ENCODE measurements around the gene CCDC33.

The CCDC33 gene

DNA sequence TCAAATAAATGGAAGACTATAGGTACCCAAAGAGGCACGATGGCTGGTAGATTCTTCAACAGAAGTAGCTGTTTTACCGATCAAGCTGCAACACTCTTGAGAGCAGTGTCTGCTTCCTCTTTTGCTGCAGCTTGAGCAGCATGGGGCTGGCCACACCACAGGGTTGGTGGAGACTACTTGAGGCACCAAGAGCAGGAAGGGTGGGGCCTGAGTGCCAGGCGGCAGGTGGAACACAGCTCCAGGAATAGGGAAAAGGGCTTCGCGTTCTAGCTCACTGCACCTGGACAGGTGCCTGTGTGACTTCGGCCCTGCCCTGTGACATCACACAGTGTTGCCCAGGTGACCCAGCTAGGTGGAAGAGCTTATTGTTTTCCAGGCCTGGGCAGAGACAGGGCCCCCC is at the start of gene CCDC33:
Gene CCDC33 (plus strand): TSS at position 365 of the 400 bp plus-strand sequence. CDS start 394 bp downstream, outside the sequence.
- no peak for DNase-seq

DNA sequence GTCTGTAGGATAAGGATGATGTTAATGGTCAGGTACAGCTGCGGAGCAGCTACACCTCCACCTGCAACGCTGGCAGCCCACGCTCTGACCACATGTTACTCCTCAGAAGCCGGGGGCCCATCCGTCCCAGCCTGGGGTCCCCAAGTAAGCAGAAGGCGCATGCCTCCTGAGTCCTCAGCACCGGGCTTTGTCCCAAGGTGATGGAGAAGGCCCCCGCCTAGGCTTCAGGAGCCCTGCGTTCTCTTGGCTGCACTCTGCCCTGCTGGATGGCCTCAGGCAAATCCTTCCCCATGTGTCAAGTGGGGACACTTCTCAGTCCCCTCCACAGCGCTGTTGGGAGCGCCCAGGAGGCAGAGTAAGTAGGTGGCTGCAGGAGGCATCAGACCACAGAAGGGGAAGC is 47.9 kb upstream of the CCDC33 start:
- no peak for DNase-seq

DNA sequence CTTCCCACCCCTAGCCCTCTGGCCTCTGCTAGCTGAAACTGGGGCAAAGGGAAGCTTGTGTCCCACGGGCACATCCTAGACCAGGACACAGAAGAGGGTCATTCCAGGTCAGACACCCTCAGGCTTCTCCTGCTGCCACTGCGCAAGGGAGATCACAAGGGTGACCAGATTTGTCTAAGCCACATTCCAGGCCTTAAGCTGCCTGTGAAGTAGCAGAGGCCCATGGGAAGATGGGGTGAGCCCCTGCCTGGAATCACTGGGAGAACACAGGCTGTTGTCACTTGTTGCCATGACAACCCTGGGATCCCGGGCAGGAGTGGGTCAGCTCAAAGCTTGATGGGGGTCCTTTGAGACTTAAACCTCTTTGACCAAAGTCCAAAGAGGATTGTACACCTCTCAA is 44.3 kb upstream of the CCDC33 start:
- DNase-seq = no peak

DNA sequence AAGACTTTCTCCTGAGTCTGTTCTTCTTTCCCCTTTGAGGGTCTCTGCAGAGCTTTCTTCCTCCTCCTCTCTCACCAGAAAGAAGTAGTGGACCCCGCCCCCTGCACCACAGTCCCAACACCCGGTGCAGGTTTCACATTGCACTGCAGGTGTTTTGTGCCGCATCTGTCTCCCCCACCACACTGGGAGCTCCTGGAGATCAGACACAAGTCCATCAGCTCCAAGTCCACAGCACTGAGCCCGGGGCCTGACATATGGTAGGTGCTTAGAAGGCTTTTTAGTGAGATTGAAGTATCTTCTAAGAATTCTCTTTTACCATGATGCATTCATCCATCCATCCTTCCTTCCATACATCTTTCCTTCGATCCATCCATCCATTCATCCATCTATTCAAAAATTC is 43.4 kb upstream of the CCDC33 start:
- DNase-seq = no peak

DNA sequence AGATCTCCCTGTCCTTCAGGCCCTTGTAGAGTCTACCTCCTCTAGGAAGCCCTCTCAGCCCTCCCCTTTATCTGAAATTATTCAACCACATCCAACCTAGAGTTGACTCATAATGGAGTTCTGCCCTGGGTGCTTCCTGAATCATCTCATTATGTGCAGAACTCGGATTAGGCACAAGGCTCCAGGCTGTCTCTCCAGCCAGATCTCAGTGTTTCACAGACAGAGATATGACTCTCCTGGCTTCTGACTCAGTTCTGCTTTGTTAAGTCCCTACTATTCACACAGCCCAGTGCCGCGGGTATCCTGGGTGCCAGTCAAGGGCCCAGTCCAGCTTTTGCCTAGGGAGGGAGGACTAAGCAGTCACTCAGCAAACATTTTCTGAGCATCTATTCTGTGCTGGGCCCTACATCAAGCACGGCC is 42.8 kb upstream of the CCDC33 start:
- no peak for DNase-seq

DNA sequence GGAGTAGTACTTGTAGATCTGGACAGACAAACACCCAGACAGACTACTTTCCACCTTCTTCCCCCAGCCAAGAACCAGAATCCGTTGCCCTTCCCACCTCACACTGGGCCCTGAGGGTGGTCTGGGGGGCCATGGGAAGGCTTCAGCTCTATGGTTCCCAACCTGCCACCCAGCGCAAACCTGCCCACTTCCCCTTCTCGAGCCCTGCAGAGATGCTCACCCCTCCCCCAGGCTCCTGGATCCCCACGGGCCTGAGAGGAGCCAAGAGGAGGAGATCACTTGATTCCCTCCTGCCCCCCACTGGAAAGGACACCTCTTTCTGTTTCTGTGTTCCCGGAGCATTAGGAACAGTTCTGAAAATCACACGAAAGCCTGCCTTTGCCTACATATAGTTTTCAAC is 42.2 kb upstream of the CCDC33 start:
- DNase-seq = no peak

DNA sequence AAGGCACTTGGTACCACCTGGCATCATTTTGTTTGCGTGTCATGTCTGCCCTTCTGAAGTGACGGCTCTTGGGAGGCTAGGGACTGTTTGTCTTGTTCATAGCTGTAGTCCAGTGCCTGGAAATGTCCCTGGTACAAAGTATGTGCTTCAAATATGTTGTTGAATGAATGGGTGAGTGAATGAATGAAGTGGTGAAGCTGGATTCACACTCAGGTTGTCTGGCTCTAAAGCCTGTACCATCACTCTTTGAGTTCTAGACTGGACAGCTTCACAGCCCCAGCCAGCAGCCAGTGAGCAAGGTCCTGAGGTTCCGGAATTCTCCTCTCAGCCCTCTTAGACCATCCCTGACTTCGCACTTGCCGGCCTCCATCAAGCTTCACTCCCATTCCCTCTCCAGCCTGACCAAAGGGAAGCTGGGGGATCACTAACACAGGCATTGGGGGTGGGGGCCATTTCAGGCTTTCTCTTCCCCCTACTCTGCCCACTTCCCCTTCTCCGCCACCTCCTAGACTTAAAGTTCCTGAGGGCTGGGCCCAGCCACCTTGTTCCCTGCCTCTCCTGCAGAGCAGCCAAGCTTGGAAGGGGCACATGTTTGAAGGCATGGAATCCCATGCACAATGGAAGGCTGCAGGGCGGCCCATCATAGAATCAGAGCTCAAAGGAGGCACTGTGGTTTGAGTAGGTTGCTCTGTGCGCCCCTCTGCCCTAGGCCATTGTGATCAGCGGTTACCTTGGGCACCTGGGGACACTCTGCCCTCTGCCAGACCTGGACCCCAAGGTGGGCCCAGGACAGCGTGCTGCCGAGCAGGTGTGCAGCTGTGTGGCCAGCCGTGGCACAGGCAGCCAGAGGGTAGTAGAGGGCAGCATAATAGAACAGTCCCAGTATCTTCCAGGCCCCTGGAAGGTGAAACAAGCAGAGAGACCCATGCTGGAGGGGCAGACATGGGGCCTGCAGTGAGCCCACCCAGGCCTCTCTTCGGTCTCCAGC is 41.3 kb upstream of the CCDC33 start:
- no peak for DNase-seq

DNA sequence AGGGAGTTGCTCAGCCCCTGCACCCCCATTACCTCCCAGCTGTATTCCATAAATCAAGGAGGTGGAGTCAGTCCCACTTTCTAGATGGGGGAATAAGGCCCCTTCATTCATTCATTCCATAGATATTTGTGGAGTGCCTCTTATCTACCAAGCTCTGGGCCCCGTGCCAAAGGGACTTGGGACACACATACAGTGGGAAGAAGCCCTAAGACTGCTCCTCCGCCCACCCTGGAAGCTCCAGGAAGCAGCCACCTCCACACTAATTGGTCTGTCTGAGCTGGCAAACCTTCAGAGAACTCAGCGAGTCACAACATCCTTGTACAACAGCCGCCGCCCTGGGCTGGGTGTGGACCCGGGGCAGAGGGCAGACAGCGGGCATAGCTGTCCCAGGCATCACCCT is 40.0 kb upstream of the CCDC33 start:
- DNase-seq = no peak

DNA sequence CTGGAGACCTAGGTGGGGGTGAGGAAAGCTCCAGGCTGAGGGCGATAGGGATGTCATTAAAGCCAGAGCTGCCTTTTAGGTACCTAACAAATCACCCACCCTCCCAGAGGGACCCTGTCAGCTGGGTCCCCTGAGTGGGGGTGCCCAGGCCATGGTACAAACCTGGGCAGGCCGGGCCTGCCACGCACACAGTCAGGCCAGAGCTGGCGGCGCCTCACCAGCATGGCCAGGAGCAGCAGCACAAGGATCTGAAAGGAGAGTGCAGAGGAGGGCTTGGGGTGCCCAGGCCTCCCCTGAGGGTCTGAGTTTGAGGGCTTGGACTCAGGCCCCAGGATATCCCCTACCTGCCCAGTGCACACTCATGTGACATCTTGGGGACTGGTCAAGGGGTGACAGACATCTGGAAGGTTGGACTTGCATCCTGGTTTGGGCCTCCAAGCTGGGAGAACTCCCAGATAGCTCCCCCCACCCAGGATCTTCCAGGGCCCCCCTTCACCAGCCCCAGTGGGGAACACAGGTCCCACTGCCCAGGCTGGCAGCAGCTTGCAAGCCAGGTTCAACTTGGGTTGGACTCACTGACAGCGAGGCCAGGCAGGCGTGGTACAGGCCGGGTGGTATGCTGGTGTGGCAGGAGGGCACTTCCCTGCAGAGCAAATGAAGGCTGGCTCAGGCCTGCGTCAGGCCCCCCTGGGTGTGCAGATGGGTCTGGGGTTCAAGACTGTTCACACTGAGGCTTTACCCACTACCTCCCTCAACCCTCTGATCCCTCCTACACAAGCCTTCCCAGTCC is 38.8 kb upstream of the CCDC33 start:
- DNase-seq = no peak

DNA sequence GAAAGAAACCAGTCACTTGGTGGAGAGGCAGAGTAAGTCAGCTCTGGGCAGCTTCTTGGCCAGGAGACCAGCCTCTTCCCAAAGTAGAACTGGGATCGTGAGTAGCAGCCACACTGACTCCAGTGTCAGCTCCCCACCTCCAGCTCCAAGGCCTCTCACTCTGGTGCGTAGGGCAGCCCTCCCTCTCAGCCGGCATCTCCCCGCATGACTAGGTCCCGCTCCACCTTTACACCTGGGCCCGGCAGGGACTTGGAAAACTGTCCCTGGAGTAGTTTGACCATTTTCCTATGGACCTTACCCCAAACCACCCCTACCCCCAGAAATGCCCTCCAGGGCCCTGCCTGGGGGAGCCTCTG is 36.9 kb upstream of the CCDC33 start:
- no peak for DNase-seq

DNA sequence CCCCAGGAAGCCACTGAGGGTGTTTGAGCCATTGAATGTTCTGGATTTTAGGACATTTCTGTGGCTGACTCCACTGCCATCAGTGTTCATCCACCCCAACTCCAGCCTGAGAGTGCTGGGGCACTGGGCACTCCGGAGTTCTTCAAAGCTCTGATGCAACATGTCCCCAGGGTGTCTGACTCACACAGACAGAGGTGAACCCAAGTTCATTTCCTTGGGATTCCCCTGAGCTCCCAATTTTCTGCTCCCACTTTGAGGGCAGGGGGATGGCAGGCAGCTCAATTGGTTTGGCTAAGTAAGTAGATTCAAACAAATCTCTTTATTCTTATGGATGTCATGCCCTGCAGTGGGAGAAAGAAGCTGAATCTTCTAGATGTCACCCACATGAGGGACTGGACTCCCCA is 35.7 kb upstream of the CCDC33 start:
- no peak for DNase-seq

DNA sequence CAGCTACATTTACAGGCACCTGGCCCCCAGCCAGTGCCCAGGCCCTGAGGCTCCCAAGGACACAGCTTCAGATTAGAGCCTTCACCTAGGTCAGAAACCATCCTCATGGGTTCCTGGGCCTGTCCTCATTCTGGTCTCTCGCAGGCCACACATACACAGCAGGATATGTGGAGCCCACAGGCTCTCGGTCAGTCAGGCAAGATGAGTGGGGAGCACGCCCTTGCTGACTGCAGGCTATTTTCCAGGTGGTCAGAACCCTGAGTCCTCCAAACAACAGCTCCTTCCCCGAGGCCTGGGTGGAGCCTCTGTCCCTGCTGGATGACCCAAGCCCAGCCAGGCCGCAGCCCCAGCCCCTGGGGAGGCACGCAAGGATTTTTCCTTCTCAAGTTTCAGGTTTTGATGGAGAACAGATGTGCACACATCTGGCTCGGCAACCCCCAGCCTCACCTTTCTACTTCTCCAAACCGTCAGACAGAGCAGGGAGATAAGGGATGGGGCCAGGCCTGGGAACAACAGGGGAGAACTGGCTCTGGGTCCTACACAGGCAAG is 35.2 kb upstream of the CCDC33 start:
- DNase-seq = no peak

DNA sequence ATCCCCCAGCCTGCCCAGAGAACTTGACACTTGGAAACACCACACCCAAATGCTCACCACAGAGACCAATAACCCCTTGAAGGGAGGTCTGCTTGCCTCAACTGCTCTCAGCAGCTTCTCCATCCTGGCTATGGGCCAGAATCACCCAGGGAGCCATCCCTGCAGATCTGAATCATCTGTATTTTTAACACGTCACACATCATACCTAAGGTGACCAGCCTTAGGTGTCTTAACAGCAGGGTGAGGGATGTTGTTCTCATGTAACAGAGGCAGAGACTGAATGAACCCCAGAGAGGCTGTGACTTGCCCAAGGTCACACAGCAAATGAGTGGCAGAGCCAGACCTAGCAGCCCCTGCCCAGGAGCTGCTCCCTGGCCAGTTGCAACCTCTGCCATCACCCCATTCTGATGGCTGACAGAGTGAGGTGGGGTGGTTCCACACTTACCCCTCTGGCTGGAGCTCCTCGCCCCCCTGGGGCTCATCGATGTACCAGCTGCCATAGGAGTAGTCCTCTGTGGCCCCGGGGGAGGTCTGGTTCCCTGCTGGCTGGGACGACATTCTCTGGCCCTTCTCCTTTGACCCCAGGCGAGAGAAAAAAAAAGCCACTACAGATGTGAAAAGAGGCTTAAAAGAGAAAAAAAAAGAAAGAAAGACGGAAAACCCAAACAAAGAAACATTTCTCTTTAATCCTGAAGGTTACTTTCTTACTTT is 34.3 kb upstream of the CCDC33 start:
- no peak for DNase-seq

DNA sequence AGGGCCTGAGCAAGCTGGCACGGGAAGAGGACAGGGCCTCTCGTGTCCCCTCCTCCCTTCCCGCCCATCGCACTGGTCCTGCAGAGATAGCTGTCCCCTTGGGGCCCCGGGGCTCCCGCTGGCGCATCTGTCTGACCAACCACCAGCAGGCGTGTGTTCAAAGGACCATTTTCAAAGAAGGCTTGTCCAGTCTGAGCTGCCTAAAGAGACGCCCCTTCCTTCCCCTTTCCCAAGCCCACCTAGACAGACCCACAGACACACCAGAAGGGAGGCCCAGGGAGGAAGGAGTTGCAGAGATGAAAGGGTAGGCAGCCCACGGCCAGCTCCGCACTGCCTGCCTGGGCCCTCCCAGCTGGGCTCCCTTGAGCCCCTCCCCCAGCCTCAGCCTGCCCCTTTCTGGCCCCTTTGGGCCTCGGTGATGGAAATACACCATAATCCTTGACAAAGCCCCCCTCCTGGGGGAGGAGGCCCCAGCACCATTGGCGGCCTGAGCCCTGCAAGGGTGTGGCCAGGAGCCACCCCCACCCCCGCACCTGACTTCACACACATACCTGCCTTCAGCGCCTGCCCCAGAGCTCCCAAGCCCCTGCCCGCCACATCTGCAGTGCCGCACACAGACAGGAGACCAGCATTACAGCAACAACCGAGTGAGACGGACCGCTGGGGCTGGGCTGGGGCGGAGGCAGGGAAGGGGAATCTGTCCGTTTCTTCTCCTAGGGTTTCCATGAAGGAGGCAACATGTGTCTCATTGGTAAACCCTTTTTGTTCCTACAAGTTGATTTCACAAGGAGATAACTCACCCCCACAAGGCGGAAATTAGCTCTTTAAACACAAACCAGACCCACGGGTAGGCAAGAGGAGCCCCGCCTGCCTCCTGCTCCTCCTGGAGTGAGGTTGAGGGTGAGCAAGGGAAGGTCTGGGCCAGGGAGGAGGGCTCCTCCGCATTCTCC is 33.4 kb upstream of the CCDC33 start, which contains the start of gene STRA6:
Gene STRA6 (minus strand): TSS at position 336 of the 950 bp plus-strand sequence. CDS start 520 bp downstream, outside the sequence.
- no peak for DNase-seq

DNA sequence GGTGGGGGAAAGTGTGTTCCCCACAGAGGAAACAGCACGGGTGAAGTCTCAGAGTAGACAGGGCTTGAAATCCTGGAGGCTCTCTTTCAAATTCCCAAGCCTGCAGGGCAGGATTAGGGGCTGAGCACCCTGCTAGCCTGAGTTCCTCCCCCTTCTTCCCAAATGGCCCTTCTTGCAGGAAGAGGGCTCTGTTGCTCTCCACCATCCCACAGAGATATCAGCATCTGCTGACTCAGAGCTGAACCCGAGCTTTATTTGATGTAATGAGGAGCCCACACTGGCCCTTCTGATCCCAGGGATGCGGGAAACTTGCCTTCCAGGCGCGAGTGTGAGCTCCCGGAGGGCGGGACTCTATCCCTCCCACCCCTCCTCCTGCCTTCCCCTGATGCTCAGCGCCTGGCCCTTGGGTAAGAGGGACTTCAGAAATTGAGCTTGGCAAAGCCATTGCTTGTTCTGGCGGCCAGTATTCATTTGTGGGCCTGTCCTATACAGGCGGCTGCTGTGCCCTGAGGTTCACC is 32.2 kb upstream of the CCDC33 start:
- DNase-seq = no peak

DNA sequence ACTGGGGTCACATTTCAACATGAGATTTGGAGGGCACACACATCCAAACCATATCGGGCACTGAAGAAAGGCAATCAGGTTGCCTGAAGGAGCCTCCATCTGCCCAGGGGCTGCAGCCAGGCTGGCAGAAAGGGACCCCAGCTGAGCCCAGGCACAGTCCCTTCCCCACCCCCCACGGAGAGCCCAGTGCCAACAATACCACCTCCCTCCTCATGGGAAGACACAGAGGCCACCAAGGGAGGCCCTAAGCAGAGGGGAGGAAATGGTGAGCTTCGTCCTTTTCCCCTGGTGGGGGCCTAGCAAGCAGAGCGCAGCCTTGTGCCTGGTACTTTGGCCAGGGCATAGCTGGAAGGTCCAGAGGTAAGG is 30.6 kb upstream of the CCDC33 start:
- no peak for DNase-seq

DNA sequence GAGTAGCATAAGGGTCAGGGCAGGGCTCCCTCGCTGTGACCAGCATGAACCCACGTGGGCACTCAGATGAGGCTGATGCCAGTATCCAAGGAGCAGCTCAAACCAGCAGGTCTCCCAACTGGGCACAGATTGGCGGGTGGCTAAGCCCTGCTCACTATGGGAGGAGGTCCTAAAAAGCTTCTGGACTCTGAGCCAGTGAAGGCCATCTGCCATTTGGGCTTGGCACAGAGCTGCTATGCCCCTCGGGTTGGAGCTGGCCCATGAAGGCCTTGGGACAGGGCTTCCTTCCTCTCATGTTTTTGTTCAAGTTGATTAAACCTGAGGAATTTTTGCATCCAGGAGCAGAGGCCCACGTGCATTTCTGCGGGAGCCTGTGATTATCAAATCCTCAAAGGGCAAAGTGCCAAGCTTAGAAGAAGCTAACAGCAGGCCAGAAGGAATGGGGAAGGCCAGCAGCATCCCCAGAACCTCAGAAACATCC is 29.3 kb upstream of the CCDC33 start:
- DNase-seq = no peak

DNA sequence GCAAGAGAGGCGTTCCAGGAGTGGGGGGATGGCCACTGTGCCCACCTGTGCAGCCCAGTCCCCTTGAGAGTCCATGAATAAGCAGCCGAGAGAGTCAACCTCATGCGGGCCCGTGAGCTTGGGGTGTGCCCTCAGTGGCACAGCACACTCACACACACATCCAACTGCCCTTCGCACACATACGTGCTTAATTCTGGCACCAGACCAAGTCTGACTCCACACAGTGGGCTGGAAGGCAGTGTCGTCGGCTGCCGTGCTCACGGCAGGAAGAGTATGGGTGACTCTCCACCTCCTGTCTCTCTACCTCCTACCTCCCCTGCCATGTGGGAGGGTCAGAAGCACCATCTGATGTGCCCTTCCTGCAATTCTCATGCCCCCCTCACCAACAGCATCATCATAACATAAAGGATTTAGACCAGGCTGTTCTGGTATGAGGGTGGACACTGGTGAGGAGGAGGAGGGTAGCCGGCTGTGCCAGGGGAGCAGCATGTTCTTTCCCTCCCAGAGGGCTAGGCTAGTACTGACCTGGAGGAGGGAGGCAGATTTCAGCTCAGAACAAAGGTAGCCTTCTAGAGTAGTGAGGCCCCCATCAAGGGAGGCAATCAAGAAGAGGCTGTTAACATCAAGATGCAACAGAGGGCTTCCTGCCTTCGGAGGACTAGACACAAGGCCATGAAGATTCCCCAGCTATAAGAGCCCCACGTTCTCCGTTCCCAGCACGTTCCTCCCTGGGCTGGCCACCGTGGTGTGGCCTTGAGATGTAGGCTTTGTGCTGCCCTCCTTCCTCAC is 28.3 kb upstream of the CCDC33 start:
- DNase-seq = no peak

DNA sequence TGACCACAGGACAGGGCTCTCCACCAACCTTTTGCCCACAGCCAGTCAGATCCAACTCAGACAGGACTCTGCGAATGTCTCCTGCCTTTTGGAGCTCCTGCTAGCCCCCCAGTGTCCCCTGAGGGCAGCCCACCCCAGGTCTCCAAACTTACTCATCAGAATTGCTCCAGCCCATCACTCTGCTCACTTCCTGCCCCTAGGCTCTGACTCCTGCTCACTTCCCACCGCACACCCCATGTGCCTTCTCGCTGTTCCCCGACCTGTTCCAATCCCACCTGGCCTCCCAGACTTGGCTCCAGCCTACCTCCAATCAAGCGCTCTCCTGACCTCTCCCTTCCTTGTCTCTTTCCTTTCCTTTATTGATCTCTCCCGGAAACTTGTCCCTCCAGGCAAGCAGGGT is 27.6 kb upstream of the CCDC33 start:
- no peak for DNase-seq

DNA sequence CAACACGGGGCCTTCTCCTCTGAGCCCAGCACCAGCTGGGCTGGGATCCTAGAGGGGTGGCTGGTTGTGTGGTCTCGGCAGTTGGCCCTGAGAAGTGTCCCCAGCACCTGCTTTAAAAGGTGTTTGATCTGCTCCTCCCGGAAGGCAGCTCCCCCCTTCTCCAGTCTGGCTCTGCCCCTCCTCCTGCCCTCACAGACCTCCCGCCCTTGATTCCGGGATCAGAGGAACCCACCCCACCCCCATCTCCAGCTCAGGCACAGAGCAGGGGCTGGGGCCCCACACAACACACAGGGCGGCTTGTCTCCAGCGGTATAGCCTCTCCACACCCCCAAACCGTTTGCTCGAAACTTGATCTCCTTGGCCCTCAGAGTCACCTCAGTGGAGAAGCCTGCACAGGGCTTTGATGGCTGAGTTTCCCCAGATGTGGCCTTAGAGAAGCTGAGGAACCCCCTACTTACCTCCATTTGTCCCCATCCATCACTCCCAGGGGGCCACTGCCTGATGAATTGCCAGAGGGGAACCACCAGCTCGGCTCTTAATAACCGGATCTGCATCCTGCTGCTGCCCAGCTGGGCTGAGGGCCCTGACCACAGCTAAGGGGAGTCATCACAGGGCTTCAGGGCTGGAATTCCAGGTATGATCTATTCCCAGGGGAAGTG is 27.1 kb upstream of the CCDC33 start:
- DNase-seq = no peak
